GM19239 (cell line): Measurements from ENCODE around the gene KCNAB1.
"Not testable (repeated sequence)": the region's sequence is repeated elsewhere in the genome, so short reads cannot be mapped to it uniquely, and the experiment has no call there.

ENCODE experiments used
- DNase-seq: peaks from one replicate; pipeline ENCODE4 v3.0.0; 2011; ENCODE audit warnings: low spot score; ENCODE audit not compliant: insufficient read length
- FAIRE-seq: peaks from 2 replicates; lab custom pipeline; 2011; peaks lifted over from hg19 to GRCh38; lab: Jason Lieb, UNC

Gene KCNAB1

DNA sequence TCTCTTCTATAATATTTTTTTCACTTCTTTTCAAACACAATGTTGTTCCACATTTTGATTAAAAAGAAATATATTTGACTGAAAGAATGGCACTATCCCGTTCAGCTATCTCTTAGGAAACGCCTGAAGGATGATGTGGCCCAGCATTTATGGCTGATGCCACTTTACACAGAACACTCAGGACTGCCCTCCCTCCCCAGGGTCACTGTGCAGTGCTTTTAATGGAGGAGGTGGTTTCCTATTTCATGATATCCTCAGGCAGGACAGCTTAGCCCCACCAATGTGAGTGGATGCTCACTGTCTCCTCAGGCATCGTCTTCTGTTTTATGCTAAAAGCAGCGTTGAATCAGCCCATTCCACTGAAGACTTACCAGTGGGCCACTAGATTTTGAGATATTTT lies 135.9 kb downstream of the KCNAB1 start:
- DNase-seq (no peak), FAIRE-seq (no peak)

DNA sequence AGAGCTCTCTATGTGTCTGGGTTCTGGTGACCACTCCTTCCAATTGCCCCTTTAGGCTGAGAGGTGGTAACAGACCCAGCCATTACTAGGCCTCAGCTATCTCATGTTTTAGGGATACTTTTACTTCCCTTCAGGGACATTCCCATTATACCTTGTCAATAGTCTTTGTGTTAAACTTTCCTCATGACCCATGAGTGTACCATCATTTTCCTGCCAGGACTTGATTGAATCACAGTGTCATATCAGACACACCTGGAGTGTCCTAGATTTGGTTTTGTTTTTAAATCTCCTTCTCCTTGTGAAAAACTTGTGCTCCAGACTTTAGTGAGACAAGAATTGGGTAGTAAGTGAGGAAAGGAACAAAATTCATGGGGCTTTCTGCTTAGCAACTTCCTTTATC lies 136.6 kb downstream of the KCNAB1 start:
- FAIRE-seq, result no peak
- DNase-seq, result no peak

DNA sequence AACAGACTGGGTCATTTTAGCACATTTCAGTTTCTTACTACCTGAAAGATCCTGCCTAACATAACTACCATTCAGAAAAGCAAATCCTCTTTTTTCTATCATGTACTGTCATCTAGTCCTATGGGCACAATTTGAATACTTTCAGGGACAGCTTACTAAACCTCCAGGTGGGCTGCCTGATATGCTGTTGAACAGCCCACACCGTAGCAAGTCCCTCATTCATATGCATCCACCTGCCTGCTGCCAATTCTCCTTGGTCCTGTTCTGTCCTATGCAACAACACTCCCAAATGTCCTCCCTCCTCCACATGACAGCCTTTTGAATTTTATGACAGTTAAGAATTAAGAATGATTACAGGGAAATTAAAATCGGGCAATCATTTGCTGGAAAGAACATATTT lies 137.9 kb downstream of the KCNAB1 start:
- FAIRE-seq, result no peak
- no peak for DNase-seq

DNA sequence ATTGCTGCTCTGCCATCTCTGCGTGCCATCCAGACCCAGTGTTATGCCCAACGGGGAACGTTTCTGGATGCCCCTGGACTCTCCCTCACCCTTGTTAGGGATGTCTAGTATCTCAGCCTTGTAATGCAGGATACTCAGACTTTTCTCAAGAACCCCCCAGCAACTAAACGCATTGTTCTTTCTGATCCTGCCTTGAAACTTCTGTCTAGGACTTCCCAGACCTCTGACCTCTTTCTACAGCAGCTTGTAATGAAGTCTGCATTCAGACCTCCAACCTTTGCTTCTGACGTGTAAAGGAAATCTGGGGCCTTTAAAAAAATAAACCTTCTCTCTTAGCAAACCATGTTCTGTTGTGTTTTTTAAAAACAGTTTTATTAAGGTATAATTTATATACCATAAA lies 139.5 kb downstream of the KCNAB1 start:
- DNase-seq (no peak), FAIRE-seq (no peak)

DNA sequence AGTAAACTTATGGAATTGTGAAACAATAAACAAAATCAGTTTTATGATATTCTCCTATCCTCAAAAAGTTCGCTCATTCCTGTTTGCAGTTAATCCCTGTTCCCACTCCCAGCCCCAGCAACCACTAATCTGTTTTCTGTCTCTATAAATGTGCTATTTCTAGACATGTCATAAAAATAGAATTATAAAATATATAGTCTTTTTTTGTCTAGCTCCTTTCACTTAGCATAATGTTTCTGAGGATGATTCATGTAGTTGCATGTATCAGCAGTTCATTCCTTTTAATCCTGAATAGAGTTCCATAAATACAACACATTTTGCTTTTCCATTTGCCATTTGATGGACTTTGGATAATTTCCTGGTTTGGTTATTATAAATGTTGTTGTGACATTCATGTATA lies 140.0 kb downstream of the KCNAB1 start:
- FAIRE-seq, result no peak
- DNase-seq, result no peak

DNA sequence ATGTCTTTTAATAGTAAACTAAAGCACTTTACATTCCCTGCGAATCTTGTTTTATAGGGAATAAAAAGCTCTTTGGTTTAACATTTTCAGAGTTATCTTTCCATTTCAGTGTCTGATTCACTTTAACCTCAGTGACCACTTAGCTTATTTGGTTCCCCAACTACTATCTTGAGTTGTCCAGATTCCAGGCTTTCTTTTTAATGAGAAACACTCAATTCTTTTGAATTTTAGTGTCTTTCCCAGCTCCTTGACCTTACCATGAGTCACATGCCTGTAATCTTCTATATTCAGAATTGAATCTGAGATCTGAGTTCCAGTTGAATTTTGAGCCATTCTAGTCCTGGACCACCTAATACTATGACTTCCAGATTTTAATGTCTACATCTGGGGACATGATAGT lies 144.4 kb downstream of the KCNAB1 start:
- DNase-seq (no peak), FAIRE-seq (no peak)

DNA sequence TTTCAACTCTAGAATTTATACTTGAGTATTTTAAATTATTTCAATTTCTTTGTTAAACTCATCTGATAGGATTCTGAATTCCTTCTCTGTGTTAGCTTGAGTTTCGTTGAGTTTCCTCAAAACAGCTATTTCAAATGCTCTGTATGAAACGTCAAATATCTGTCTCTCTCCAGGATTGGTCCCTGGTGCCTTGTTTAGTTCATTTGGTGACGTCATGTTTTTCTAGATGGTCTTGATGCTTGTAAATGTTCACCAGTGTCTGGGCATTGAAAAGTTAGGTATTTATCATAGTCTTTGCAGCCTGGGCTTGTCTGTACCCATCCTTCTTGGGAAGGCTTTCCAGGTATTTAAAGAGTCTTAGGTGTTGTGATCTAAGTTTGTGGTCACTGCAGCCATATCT lies 151.1 kb downstream of the KCNAB1 start:
- no peak for DNase-seq
- FAIRE-seq, result no peak

DNA sequence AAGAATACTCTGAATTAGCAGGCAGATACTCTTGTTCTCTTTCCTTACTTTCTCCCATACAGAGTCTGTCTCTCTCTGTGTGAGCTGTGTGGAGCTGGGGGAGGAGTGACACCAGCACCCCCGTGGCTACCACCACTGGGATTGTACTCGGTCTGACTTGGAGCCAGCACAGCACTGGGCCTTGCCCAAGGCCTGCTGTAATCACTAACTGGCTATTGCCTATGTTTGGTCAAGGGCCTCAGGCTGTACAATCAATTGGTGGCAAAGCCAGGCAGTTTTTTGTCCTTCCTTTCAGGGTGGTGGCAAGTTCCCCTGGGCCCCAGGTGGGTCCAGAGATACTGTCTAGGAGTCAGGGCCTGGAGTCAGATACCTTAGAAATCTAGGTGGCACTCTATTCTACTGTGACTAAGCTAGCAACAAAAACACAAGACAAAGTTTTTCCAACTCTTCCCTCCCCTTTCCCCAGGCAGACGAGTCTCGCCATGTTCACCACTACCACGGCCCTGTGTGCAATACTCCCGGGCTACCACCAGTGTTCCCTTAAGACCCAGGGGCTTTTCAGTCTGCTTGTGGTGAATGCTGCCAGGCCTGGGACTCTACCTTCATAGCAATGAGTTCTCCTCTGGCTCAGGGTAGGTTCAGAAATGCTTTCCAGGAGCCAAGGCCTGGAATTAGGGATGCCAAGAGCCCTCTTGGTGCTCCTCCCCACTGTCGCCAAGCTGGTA lies 151.8 kb downstream of the KCNAB1 start:
- no peak for FAIRE-seq
- no peak for DNase-seq

DNA sequence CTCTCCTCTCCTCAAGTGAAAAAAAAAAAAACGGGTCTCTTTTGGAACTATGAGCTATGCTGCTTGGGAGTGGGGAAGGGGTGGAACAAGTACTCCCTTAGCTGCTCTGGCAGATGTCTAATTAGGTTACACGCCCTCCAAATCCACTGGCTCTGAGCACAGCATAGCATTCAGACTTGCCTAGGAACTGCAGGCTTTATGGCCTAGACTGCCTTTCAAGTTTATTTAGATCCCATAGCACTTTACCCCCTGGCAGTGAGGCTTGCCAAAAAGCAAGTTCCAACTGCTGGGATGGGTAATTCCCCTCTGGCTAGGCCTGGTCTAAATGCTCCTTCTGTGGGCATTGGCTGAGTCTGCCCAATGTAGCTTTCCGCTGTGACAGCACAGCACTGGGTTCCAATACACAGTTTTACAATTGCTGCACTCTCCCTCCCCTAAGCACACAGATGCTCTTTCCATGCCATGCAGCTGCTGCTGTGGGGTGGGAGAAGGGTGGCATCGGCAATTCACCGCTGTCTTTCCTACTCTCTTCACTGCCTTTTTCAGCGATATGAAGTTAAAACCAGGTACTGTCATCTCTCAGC lies 152.8 kb downstream of the KCNAB1 start:
- DNase-seq (no peak), FAIRE-seq (no peak)

DNA sequence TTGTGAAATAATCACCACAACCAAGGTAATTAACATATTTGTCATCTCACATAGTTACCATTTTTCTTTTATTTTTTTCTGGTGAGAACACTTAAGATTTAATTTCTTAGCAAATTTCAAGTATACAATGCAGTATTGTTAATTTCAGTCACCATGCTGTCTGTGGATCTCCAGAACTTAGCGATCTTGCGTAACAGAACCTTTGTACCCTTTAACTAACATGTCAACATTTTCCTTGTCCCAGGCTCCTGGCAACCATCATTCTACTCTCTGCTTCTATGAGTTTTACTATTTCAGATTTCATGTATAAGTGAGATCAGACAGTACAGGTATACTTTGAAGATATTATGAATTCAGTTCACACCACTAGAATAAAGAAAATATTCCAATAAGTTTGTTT lies 154.4 kb downstream of the KCNAB1 start:
- DNase-seq (no peak), FAIRE-seq (no peak)

DNA sequence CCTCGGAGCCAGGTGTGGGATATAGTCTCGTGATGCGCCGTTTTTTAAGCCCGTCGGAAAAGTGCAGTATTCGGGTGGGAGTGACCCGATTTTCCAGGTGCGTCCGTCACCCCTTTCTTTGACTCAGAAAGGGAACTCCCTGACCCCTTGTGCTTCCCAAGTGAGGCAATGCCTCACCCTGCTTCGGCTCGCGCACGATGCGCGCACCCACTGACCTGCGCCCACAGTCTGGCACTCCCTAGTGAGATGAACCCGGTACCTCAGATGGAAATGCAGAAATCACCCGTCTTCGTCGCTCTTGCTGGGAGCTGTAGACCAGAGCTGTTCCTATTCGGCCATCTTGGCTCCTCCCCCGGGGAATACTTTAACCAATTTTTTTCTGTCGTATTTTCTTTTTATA lies 164.3 kb downstream of the KCNAB1 start:
- FAIRE-seq, DNase-seq: not testable (repeated sequence)

DNA sequence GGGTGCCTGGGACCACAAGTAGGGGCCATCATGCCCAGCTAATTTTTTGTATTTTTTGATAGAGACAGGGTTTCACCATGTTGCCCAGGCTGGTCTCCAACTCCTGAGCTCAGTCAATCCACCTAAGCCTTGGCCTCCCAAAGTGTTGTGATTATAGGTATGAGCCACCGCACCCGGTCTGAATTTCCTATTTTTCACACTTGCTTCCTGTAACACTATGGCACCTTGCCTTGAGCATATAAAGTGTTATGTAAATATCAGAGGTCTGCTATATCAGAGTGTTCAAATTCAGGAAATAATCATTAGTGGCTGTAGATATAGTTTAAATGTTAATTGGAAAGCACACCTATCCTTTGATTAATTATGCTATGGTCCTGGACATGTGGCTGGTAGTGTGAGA lies 165.2 kb downstream of the KCNAB1 start:
- FAIRE-seq, result no peak
- no peak for DNase-seq

DNA sequence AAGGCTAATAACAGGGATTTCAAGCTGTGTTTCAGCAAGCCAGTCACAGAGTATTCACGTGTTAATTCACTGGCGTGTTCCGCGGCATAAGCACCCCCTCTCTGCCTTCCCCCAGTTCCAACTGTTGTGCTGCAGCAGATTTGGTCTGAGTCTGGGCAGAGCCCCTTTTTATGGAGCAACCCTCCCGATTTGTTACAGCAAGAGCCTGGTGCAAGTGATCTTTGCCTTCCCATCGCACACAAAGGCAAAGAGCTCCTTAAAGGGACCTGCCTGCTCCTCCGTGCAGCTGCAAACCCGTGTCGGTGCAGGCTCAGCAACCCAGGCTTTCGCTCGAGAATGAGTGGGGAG lies 170.5 kb downstream of the KCNAB1 start:
- FAIRE-seq (no peak), DNase-seq (no peak)

DNA sequence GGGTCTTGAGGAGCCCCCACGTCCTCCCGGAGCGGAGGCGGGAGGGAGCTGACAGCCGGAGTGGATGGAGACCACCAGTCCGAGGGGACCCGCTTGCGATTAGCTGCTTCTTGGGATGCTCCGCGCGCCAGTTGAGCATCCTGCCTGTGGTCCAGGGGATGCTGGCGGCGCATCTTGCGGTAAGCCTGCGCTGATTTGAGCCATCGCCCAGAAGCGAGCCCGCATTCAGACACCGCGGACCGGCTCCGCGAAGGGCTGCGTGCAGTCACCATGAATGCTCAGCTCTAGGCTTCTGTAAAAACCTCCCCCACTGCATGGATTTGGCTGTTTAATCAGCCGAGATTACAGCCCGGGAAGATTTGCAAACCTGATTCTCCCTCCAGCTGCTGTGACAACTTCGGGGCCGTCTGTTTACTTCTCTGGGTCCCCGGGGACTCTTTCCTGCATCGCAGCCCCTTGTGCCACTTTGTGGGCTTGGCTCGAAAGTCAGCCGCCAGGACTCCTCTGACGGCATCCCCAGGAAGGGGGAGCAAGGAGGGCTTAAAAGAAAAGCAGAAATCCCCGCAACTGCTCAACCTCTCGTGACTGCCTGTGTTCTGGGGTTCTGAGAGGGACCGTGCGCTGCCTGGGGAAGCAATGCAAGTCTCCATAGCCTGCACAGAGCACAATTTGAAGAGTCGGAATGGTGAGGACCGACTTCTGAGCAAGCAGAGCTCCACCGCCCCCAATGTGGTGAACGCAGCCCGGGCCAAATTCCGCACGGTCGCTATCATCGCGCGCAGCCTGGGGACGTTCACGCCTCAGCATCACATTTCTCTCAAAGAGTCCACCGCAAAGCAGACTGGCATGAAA lies 171.1 kb downstream of the KCNAB1 start:
- no peak for DNase-seq

DNA sequence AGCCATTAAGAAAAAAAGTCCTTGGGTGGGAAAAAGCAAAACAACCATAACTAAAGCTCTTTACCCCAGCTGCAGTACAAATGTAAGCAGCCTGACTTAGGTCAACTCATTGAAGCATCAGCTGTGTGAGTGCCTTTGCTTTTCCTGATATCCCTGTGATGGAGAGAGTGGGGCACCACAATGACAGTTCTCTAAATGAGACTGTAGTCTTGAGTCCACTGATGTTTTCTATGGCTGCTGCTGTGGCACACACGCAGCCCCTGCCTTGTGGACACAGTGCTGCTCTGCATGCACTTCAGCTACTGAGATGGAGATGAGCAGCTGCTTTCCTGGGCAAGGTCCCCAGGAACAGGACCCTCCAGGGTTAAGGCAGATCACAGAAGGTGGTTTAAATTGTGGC lies 173.2 kb downstream of the KCNAB1 start:
- no peak for DNase-seq
- FAIRE-seq, result no peak

More for the DNA sequence above, 171.1 kb downstream of the KCNAB1 start:
- FAIRE-seq, result no peak

DNA sequence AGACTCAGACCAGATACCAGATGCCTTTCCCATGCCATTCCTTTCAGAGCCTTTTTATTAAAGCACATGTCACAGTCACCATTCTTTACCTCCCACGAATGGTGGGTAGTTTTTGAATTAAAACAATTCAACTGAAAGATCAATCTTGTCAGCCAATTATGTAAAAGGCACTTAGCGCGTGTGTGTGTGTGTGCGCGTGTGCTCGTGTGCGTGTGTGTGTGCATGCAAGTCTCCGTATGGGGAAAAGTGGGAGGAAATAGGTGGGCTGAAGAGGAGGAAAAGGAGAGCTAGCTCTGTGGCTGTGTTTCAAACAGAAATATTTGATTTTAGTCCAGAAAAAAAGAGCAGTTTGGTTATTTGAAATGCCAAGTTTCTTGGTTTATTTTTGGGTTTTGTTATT lies 177.2 kb downstream of the KCNAB1 start:
- no peak for FAIRE-seq

DNA sequence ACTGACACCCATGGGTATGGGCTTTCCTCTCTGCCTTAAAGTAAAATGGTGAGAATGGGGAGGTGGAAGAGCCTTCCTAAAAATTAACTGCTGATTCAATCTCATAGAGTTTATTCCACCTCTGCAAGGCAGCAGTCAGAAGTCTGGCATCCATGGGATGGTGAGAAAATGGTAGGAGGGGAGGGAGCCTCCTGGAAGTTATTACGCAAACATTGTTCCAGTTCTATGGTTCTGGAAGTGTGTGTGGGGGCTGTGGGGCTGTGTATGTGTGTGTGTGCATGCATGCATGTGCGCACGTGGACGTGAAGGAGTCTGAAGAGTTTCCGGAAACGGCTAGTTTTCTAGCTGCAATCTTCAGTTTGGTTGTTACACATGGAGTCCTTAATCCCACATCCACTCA lies 177.6 kb downstream of the KCNAB1 start:
- FAIRE-seq (no peak), DNase-seq (no peak)

More for the DNA sequence above, 177.2 kb downstream of the KCNAB1 start:
- DNase-seq, result no peak

DNA sequence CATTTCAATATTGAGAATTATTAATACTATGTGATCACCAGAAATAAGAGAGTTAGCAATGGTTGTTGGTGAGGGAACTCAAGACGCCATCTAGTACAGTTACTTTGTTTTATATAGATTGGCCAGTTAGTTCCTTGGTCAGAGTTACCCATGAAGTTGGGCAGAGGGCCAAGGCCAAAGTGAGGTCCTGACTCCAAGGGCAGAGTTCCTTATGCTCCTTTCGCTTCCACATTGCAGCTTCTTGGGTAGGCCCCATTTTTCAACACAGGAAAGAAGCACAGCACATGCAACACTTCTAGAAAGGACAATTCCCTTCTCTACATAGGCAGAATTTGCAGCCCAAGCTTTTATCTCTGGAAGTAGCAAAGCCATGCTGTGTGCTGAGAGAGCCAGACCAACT lies 178.6 kb downstream of the KCNAB1 start:
- DNase-seq (no peak), FAIRE-seq (no peak)

DNA sequence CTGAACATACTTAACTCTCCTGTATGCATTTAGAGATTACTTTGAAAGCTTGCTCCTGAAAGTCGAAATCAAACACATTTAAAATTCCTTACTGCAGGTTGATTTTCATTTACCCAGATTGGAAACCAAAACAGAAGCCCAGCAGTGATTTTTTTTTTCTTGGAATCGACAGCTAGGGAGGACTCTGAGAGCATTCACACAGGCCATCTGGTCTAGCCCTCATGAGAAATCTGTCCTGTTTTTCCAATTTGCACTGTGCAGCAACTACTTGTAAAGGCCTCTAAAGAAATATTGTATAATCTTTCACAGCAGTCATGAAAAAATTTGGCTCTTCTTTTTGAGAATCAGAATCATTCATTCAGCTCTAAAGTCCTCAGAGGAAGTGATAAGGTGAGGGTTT lies 179.2 kb downstream of the KCNAB1 start:
- no peak for DNase-seq
- no peak for FAIRE-seq

DNA sequence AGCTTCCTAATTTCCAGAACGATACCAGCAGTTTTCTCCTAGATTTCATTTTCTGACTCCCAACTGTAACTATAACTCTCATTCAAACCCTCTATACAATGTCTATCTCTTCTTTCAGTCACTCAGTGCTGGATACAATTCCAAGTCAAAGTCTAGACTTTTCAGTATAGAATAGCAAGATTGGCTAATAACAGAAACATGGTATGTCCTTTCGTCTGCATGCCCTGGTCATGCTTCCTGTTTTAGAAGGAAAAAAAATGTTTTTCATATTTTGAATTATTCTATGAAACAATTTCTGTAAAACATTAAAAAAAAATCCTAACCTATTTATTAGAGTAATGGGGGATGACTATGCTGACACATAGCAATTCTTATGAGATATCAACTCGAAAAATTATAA lies 180.0 kb downstream of the KCNAB1 start:
- FAIRE-seq (no peak), DNase-seq (no peak)
